A673 (cell line): ENCODE data around the gene FCN2.

Experiments
- EZH2 ChIP-seq: fragments of 200-600 bp; sonication (generic); IDR thresholded peaks from 2 replicates; pipeline ENCODE4 v1.6.1; 2017; ENCODE audit warnings: borderline replicate concordance, low read depth, mild to moderate bottlenecking, mixed read lengths, antibody characterized with exemption, low read length; ENCODE audit not compliant: poor library complexity, severe bottlenecking
- TF ChIP-seq, protein P1 (sequence below): fragments of 300-800, 200-600 bp; sonication (generic); conservative IDR thresholded peaks from 2 replicates; pipeline ENCODE4 v1.5.1; 2017; ENCODE audit warnings: low read depth, mild to moderate bottlenecking, antibody characterized with exemption, low read length, moderate library complexity, mixed read lengths

DNA sequence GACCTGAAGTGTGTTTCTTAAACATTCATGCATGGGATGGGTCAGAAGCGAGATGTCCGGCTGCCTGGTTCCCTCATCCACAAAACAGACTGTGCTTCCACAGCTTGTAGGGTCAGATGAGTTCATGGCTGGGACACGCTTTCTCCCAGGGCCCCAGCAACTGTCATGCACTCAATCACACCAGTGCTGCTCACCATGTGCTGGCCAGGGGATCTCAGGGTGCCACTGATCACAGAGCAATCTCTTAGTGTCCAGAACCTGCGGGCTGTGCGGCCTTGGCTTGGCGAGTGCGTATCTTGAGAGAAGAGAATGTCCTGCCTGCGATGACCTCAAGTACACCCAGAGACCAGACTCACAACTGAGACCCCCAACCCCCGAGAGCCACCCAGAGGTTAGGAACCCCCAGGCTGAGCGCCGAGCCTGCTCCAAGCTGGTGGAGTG, 26.0 kb upstream of the FCN2 start:
- TF ChIP-seq EZH2: no peak
- TF ChIP-seq, protein P1, sequence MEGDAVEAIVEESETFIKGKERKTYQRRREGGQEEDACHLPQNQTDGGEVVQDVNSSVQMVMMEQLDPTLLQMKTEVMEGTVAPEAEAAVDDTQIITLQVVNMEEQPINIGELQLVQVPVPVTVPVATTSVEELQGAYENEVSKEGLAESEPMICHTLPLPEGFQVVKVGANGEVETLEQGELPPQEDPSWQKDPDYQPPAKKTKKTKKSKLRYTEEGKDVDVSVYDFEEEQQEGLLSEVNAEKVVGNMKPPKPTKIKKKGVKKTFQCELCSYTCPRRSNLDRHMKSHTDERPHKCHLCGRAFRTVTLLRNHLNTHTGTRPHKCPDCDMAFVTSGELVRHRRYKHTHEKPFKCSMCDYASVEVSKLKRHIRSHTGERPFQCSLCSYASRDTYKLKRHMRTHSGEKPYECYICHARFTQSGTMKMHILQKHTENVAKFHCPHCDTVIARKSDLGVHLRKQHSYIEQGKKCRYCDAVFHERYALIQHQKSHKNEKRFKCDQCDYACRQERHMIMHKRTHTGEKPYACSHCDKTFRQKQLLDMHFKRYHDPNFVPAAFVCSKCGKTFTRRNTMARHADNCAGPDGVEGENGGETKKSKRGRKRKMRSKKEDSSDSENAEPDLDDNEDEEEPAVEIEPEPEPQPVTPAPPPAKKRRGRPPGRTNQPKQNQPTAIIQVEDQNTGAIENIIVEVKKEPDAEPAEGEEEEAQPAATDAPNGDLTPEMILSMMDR: no peak
